HUDEP-2 (cell line): ENCODE results near the gene VPS41.
"Not testable (repeated sequence)": the region's sequence is repeated elsewhere in the genome, so short reads cannot be mapped to it uniquely, and the experiment has no call there.

Experiments
- DNase-seq, 76 experiments: peaks; one replicate each; lab custom pipeline; 2025; ENCODE audit not compliant: unreplicated experiment in 76 of 76; lab: John Stamatoyannopoulos, UW

The VPS41 gene

GRCh38 chr7:38858259-38858884, 50.6 kb downstream of the VPS41 start:
- no peak for DNase-seq

GRCh38 chr7:38855867-38856266, 53.1 kb downstream of the VPS41 start:
- DNase-seq = peak in 21 of 76 experiments; percentile 4 to 50 (median 19)

GRCh38 chr7:38855386-38855785, 53.6 kb downstream of the VPS41 start:
- DNase-seq = no peak

- DNase-seq = not testable (repeated sequence)
Observed at GRCh38 chr7:38854947-38855346, 54.0 kb downstream of the VPS41 start.

GRCh38 chr7:38851321-38851720, 57.7 kb downstream of the VPS41 start:
- no peak for DNase-seq

- DNase-seq = no peak
Observed at GRCh38 chr7:38846280-38846679, 62.7 kb downstream of the VPS41 start.

GRCh38 chr7:38844952-38845563, 63.9 kb downstream of the VPS41 start:
- DNase-seq = no peak

GRCh38 chr7:38842746-38843145, 66.2 kb downstream of the VPS41 start:
- no peak for DNase-seq

GRCh38 chr7:38840736-38841460, 68.1 kb downstream of the VPS41 start:
- DNase-seq = no peak

- DNase-seq = no peak
Observed at GRCh38 chr7:38839851-38840250, 69.1 kb downstream of the VPS41 start.

- DNase-seq = no peak
Observed at GRCh38 chr7:38838725-38839385, 70.1 kb downstream of the VPS41 start.

GRCh38 chr7:38834357-38834756, 74.6 kb downstream of the VPS41 start:
- no peak for DNase-seq

- no peak for DNase-seq
Observed at GRCh38 chr7:38833329-38833728, 75.7 kb downstream of the VPS41 start.

GRCh38 chr7:38831259-38831996, 77.6 kb downstream of the VPS41 start:
- no peak for DNase-seq

GRCh38 chr7:38830826-38831225, 78.2 kb downstream of the VPS41 start:
- no peak for DNase-seq

GRCh38 chr7:38829488-38830165, 79.4 kb downstream of the VPS41 start:
- DNase-seq = no peak

GRCh38 chr7:38828026-38828425, 81.0 kb downstream of the VPS41 start:
- no peak for DNase-seq

- no peak for DNase-seq
Observed at GRCh38 chr7:38825721-38826440, 83.1 kb downstream of the VPS41 start.

- no peak for DNase-seq
Observed at GRCh38 chr7:38824948-38825347, 84.0 kb downstream of the VPS41 start.

- DNase-seq = no peak
Observed at GRCh38 chr7:38822549-38822948, 86.4 kb downstream of the VPS41 start.
